ENCODE data around the gene R3HDML.
"Not testable (repeated sequence)": the region's sequence is repeated elsewhere in the genome, so short reads cannot be mapped to it uniquely, and the experiment has no call there.

The R3HDML gene

GRCh38 chr20:44336725-44337380 is at the start of gene R3HDML:
TSS of gene R3HDML (plus strand) at chr20:44337043. CDS start at chr20:44337158, 115 bp downstream.
- no peak for DNase-seq (ENCODE audit: low read depth in 1 of 2, low spot score in 1 of 2)

- no peak for DNase-seq (ENCODE audit: low read depth in 1 of 2, low spot score in 1 of 2)
These were observed 49.4 kb upstream of the R3HDML start for GRCh38 chr20:44287272-44288097.

- DNase-seq (ENCODE audit: low read depth in 1 of 2, low spot score in 1 of 2), result no peak
These were observed 48.6 kb upstream of the R3HDML start for GRCh38 chr20:44288252-44288651.

GRCh38 chr20:44291754-44292153 is 45.1 kb upstream of the R3HDML start:
- no peak for DNase-seq (ENCODE audit: low read depth in 1 of 2, low spot score in 1 of 2)

- DNase-seq (ENCODE audit: low read depth in 1 of 2, low spot score in 1 of 2), result no peak
These were observed 40.8 kb upstream of the R3HDML start for GRCh38 chr20:44296011-44296410.

- no peak for DNase-seq (ENCODE audit: low read depth in 1 of 2, low spot score in 1 of 2)
These were observed 39.1 kb upstream of the R3HDML start for GRCh38 chr20:44297721-44298120.

- not testable (repeated sequence) for DNase-seq (ENCODE audit: low read depth in 1 of 2, low spot score in 1 of 2)
These were observed 37.8 kb upstream of the R3HDML start for GRCh38 chr20:44299011-44299535.

- no peak for DNase-seq (ENCODE audit: low read depth in 1 of 2, low spot score in 1 of 2)
These were observed 35.6 kb upstream of the R3HDML start for GRCh38 chr20:44301285-44301684.

GRCh38 chr20:44302026-44302669 is 34.7 kb upstream of the R3HDML start:
- DNase-seq (ENCODE audit: low read depth in 1 of 2, low spot score in 1 of 2), result no peak

GRCh38 chr20:44302736-44303135 is 34.1 kb upstream of the R3HDML start:
- no peak for DNase-seq (ENCODE audit: low read depth in 1 of 2, low spot score in 1 of 2)

- no peak for DNase-seq (ENCODE audit: low read depth in 1 of 2, low spot score in 1 of 2)
These were observed 32.5 kb upstream of the R3HDML start for GRCh38 chr20:44304383-44304782.

- no peak for DNase-seq (ENCODE audit: low read depth in 1 of 2, low spot score in 1 of 2)
These were observed 29.9 kb upstream of the R3HDML start for GRCh38 chr20:44306927-44307326.

GRCh38 chr20:44309763-44310663 is 26.8 kb upstream of the R3HDML start:
- DNase-seq (ENCODE audit: low read depth in 1 of 2, low spot score in 1 of 2), result no peak

GRCh38 chr20:44310664-44311639 is 25.9 kb upstream of the R3HDML start, which contains the start of gene FITM2:
TSS of gene FITM2 (minus strand) at chr20:44311202. CDS start at chr20:44311148, 54 bp downstream.
- DNase-seq (ENCODE audit: low read depth in 1 of 2, low spot score in 1 of 2), result peak; percentile 96 to 98

GRCh38 chr20:44314870-44315269 is 22.0 kb upstream of the R3HDML start:
- DNase-seq (ENCODE audit: low read depth in 1 of 2, low spot score in 1 of 2), result no peak

- no peak for DNase-seq (ENCODE audit: low read depth in 1 of 2, low spot score in 1 of 2)
These were observed 16.9 kb upstream of the R3HDML start for GRCh38 chr20:44319839-44320422.

- no peak for DNase-seq (ENCODE audit: low read depth in 1 of 2, low spot score in 1 of 2)
These were observed 12.5 kb upstream of the R3HDML start for GRCh38 chr20:44324343-44324742.

- DNase-seq (ENCODE audit: low read depth in 1 of 2, low spot score in 1 of 2), result no peak
These were observed 10.3 kb upstream of the R3HDML start for GRCh38 chr20:44326391-44327159.
